Mucosa of descending colon (tissue), 3 donors: ENCODE data around the gene LGALS3BP. TPM values are rescaled to one million over a fixed set of nuclear protein-coding genes. Genes with fewer than 3 reads are reported as not detected.

Source experiments
- ATAC-seq: fragments of 200-7000 bp; cut with Tn5 transposase; one replicate; pipeline ENCODE4 v1.9.1; 2020; ENCODE audit warnings: mild to moderate bottlenecking, moderate library complexity
- DNase-seq, 3 donors: peaks; one replicate each; pipeline ENCODE4 v3.0.0-alpha.2; 2020
- H3K36me3 ChIP-seq: fragments of 200-600 bp; one replicate; pipeline ENCODE4 v1.8.0; 2021; ENCODE audit warnings: low read depth, mild to moderate bottlenecking
- H3K4me1 ChIP-seq: fragments of 200-600 bp; one replicate; pipeline ENCODE4 v1.8.0; 2021; ENCODE audit warnings: low read depth, mild to moderate bottlenecking
- H3K4me3 ChIP-seq: fragments of 200-600 bp; one replicate; pipeline ENCODE4 v1.8.0; 2021; ENCODE audit warnings: mild to moderate bottlenecking
- H3K9me3 ChIP-seq: fragments of 200-600 bp; one replicate; pipeline ENCODE4 v1.8.0; 2021; ENCODE audit warnings: mild to moderate bottlenecking
- intact Hi-C, 2 donors: fragments of 100-400 bp; cut with DNase I in 1 of 2; cut with micrococcal nuclease in 1 of 2; formaldehyde crosslinking; loops; one replicate each; pipeline versions ENCODE4 v1.11.0 to v1.11.1; 2022; cut with DNase I, micrococcal nuclease
- long read RNA-seq, 2 donors: library from polyadenylated mRNA; unstranded; transcript quantifications; one replicate each; pipeline ENCODE4 v2.0.0, GENCODE V29; 2019 to 2021
- total RNA-seq, 3 donors: library from RNA; stranded (reverse); fragmentation: NEBNext Ultra II Directional in 2 of 3; extraction: Animal tissue kit (Norgen Biotek cat#: 25700) in 2 of 3; gene quantifications; one replicate each; pipeline versions ENCODE4 v1.2.1 to v1.2.4, GENCODE V29; 2021 to 2023
- TF ChIP-seq, protein P1 (sequence below): fragments of 200-600 bp; IDR thresholded peaks from one replicate; pipeline ENCODE4 v1.8.0; 2022; ENCODE audit warnings: antibody characterized with exemption, mild to moderate bottlenecking
- donor health status: DM: no; HTN: no; CAD: no; lungs with moderate emphysema.
- donor health status: DM: no; HTN: no; CAD: no.
- donor health status: DM: no; HTN: yes; CAD: no.

Gene LGALS3BP, protein sequence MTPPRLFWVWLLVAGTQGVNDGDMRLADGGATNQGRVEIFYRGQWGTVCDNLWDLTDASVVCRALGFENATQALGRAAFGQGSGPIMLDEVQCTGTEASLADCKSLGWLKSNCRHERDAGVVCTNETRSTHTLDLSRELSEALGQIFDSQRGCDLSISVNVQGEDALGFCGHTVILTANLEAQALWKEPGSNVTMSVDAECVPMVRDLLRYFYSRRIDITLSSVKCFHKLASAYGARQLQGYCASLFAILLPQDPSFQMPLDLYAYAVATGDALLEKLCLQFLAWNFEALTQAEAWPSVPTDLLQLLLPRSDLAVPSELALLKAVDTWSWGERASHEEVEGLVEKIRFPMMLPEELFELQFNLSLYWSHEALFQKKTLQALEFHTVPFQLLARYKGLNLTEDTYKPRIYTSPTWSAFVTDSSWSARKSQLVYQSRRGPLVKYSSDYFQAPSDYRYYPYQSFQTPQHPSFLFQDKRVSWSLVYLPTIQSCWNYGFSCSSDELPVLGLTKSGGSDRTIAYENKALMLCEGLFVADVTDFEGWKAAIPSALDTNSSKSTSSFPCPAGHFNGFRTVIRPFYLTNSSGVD
- 100 to 1,000 TPM; 329 to 838 (median 752) TPM for total RNA-seq
- long read RNA-seq, donor 1, transcript LGALS3BP-210 (3 exons, 882 nt) = minor isoform, 8 of 484 reads
- long read RNA-seq, donor 1, transcript LGALS3BP-201 (6 exons, 2,405 nt) = major isoform, 369 of 484 reads
- long read RNA-seq, donor 1, partial matches to known transcripts = 20 of 484 reads
- long read RNA-seq, donor 1, other reads (novel, unspliced or antisense) = 82 of 484 reads
- long read RNA-seq, donor 2, transcript LGALS3BP-201 (6 exons, 2,405 nt) = major isoform, 425 of 479 reads
- long read RNA-seq, donor 2, partial matches to known transcripts = 4 of 479 reads
- long read RNA-seq, donor 2, other reads (novel, unspliced or antisense) = 44 of 479 reads

DNA sequence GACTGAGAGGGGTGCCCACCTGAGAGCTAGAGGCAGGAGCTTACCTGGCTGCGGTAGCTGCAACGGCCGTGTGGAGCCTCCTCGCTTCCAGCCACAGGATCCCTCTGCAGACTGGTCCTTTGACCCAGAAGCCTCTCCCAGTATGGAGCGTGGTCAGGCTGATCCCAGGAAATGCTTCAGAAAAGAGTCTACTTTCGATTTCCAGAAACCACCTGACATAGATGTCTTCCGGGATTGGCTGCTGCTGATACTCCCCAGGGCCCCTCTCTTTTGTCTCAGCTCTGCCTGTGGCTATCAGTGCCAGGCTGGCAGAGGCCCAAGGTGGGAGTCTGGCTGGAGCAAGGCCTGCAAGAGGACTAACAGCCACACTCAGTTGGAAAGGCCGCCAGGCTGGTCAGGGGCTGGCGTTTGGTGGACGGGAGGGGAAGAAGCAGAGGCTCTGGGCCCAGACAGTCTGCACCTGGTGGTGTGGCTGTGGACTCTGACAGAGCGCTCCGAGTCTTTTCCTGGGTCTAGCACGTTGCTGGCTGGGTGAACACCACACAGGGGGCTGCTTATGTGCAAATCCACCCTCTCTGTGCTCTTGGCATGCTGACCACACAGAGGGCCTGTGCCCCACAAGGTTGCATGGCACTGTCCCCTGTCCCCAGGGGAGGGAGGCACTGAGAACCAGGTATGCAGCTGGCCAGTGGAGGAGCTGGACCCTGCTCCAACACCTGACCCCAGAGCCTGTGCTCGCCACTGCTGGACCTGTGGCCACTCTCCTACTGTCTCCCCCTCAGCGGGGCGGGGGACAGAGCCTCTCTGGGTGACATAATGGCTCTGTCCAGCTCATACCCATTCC lies at the start of gene LGALS3BP:
TSS of gene LGALS3BP (minus strand) at position 144 of the 844 bp plus-strand sequence. CDS start 2,732 bp downstream, outside the sequence.
- Histone ChIP-seq H3K9me3 (no peaks in the 10 kb centered on the region), H3K36me3 (no peaks in the 10 kb centered on the region), H3K4me3 (peak within 1 kb of the TSS; percentile 14), H3K4me1 (peaks cover 36% of the 10 kb centered on the region)
- peak; percentile 85 for ATAC-seq
- TF ChIP-seq, protein P1, sequence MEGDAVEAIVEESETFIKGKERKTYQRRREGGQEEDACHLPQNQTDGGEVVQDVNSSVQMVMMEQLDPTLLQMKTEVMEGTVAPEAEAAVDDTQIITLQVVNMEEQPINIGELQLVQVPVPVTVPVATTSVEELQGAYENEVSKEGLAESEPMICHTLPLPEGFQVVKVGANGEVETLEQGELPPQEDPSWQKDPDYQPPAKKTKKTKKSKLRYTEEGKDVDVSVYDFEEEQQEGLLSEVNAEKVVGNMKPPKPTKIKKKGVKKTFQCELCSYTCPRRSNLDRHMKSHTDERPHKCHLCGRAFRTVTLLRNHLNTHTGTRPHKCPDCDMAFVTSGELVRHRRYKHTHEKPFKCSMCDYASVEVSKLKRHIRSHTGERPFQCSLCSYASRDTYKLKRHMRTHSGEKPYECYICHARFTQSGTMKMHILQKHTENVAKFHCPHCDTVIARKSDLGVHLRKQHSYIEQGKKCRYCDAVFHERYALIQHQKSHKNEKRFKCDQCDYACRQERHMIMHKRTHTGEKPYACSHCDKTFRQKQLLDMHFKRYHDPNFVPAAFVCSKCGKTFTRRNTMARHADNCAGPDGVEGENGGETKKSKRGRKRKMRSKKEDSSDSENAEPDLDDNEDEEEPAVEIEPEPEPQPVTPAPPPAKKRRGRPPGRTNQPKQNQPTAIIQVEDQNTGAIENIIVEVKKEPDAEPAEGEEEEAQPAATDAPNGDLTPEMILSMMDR = no peak
- peak; percentile 84 to 87 (median 85) for DNase-seq
- intact Hi-C loops = no loop called here

DNA sequence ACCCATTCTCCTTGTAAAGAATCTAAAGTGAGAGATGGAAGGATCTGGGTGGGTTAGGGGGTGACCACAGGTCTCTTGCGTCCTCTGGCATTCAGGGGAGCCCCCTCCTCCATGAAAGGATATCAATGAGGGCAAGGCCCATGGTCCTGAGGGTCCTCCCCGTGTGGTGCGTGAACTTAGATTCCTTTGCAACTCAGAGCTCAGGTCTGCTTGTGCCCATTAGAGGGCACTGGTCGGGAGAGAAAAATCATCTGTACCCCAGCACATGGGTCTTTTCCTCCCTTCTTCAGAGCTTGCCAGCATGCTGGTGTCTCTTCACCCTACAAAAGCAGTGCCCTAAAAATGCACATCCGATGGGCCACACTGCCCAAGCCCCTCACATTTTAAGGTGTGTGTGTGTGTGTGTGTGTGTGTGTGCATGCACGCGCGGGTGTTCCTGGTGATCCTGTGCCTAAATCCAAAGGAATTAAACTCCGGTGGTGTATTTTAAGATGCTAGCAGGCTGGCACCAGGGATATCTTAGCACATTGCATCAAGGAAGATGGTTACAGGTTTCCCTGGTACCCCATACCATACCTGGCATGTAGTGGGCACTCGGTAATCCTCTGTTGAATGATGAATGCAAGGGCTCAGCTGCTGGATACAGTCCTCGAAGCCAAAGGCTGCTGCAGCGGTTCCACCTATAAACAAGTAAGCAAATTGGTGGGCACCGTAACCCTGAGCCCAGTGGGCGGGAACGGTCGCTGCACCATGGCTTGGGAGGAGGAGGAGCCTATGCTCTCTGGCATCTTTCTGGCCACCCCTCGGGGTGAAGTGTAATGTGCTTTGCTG lies 49.0 kb upstream of the LGALS3BP start:
- Histone ChIP-seq H3K4me3 (no peak overlapping the region), H3K4me1 (peaks cover 40% of the 10 kb centered on the region), H3K36me3 (no peaks in the 10 kb centered on the region), H3K9me3 (no peaks in the 10 kb centered on the region)
- intact Hi-C loops = no loop called here
- ATAC-seq = no peak
- DNase-seq = no peak
- TF ChIP-seq, protein P1 = no peak

DNA sequence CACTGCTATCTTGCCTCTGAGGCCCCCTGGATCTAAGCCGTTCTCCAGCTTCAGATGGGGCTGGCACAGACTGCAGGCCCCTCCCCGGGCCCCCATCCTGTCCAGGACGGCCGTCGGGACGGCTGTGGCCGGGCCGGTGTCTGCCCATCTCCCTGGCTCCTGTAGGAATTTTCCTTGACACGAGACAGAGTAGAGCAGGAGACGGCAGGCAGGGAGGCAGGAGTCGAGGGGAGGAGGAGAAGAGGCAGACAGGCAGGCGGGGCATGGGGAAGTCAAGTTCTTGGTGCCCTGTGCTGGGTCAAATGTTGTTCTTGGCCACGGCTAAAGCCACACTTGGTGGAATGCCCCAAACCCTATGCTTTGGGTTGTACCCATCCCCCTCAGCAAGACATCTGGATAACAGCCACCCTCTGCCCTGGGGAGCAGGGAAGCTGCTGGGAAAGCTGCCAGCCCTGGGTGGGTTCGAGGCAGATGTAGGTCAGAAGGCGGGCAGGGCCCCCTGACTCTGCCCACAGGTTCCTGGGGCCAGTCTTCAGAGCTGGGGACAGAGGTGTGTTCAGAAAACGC lies 48.3 kb upstream of the LGALS3BP start:
- no peak for DNase-seq
- ATAC-seq = peak; percentile 2
- Histone ChIP-seq H3K9me3 (no peaks in the 10 kb centered on the region), H3K4me3 (no peak overlapping the region), H3K4me1 (peaks cover 41% of the 10 kb centered on the region), H3K36me3 (no peaks in the 10 kb centered on the region)
- TF ChIP-seq, protein P1 = no peak
- intact Hi-C loops = no loop called here

DNA sequence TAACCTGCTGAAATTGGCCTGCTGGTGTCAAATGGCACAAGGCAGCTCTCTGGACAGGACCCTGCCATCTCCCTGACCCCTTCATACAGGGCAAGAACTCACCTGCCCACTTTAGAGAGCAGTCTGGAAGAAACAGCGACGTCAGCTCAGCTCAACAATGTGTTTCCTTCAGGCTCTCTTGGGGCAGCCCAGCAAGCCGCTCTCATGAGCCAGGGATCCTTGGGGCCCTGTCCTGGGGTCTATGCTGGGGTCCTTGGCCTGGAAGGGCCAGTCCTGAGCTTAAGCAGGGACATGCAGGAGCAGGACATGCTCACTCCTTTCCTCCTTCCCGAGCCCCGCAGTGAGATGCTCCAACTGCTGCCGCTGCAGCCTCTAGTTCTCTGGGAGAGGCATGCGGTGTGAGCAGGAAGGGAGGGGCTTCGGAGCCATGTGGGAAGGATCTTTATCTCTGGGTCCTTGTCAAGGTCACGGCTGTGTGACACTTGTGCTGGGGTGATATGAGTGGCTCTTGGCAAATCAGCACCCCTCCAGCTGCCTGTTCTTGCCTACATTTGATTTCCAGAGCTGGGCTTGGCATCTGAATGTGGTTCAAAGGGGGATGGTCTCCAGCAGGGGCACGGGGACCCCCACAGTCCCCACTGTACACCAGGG lies 47.7 kb upstream of the LGALS3BP start:
- Histone ChIP-seq H3K9me3 (no peaks in the 10 kb centered on the region), H3K36me3 (no peaks in the 10 kb centered on the region), H3K4me3 (no peak overlapping the region), H3K4me1 (peaks cover 41% of the 10 kb centered on the region)
- TF ChIP-seq, protein P1 = no peak
- intact Hi-C loops = no loop called here
- ATAC-seq (peak; percentile 2), DNase-seq (peak in 1 of 3 donors; percentile 61)
